ENCODE measurements around the gene ANKS4B. TPM values are rescaled to one million over a fixed set of nuclear protein-coding genes. Genes with fewer than 3 reads are reported as not detected.

Gene ANKS4B
- total and polyA plus RNA-seq, 2 of the 8 experiments (the other 6 are each of a cell fraction or from before 2014, with no cell fraction given), result 0.06 to 0.15 TPM

DNA sequence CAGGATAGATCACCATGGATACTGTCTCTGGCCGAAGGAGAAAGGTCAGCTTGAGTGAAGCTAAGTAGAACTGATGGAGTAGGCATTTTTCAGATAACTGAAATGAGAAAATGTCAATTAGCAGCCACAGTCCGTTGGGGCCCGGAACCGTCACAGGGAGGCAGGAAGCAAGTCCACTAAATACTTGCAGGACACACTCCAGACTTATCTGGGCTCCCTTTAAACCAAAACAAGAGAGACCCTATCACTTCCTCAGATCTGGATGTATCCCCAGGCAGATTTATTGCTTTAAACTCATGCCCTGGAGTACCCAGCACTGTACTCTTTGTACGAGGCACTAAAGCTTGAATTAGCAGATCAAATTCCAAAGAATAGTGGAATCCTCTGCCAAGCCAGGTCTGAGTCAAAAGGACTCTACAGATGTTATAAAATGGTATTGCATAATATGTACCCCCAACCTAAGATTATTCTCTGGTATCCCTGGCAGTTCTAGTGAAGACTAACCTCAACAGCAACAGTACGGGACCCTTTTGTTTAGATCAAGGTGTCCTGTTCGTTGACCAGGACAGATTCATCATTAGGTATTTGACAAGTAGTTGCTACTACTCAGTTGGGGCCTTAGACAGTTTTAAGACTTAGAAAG, 30.2 kb upstream of the ANKS4B start:
- no peak overlapping the region for H2BK20ac ChIP-seq (ENCODE audit: low read length)
- H3K56ac ChIP-seq (replicated peaks; ENCODE audit: insufficient read length, low read depth, low read length), result no peak overlapping the region
- H3K9me3 ChIP-seq (ENCODE audit: insufficient read depth in 2 of 2, low read depth in 1 of 2, low read length in 1 of 2), result no peaks in the 10 kb centered on the region
- H3K4ac ChIP-seq (replicated peaks; ENCODE audit: insufficient read length, low read depth, low read length), result no peak overlapping the region
- no peak overlapping the region for H3K9ac ChIP-seq (replicated peaks in 1 of 4; ENCODE audit: extremely low read depth in 1 of 4, low read depth in 3 of 4, low read length in 3 of 4)
- H3K79me2 ChIP-seq (ENCODE audit: control insufficient read depth in 1 of 2, insufficient read depth in 2 of 2, low read length in 2 of 2), result no peaks in the 10 kb centered on the region
- no peaks in the 10 kb centered on the region for H3K4me1 ChIP-seq (replicated peaks in 1 of 4; ENCODE audit: control insufficient read depth in 3 of 4, insufficient read depth in 4 of 4, low read length in 3 of 4)
- no peak overlapping the region for H2AFZ ChIP-seq (ENCODE audit: low read length)
- no peak overlapping the region for H3K23ac ChIP-seq (ENCODE audit: insufficient read length)
- no peaks in the 10 kb centered on the region for H3K27me3 ChIP-seq (replicated peaks in 1 of 4; ENCODE audit: control insufficient read depth in 3 of 4, extremely low read depth in 1 of 4, insufficient read depth in 3 of 4, low read length in 3 of 4)
- no peak overlapping the region for H3K4me2 ChIP-seq (ENCODE audit: insufficient read depth in 1 of 2, low read depth in 2 of 2, low read length in 2 of 2)
- no peak overlapping the region for H3K27ac ChIP-seq (ENCODE audit: low read depth, low read length)
- no peaks in the 10 kb centered on the region for H3K36me3 ChIP-seq (ENCODE audit: control insufficient read depth in 2 of 4, insufficient read depth in 4 of 4, low read length in 3 of 4)
- no peak overlapping the region for H3K18ac ChIP-seq (ENCODE audit: extremely low read depth, low read length)
- no peak overlapping the region for H3K14ac ChIP-seq (ENCODE audit: insufficient read length)
- no peaks in the 10 kb centered on the region for H3K23me2 ChIP-seq (ENCODE audit: low read depth, low read length)
- no peak overlapping the region for H2BK15ac ChIP-seq (ENCODE audit: low read length)
- H4K5ac ChIP-seq (ENCODE audit: insufficient read length, low read depth, low read length), result no peak overlapping the region
- ChIA-PET CTCF (ENCODE audit: partially characterized antibody) (interaction anchor here (0.8 to 3.7 kb wide), 4 partner anchors 14 to 94 kb away, joined by 3 to 23 read pairs (median 5); partner anchors contain the start of gene CRYM), POLR2A (ENCODE audit: partially characterized antibody) (no interaction called here)
- H4K91ac ChIP-seq (replicated peaks; ENCODE audit: insufficient read length, low read length), result no peak overlapping the region
- FAIRE-seq (no peak), DNase-seq (ENCODE audit: low read depth in 1 of 2, low spot score in 2 of 2) (no peak)
- no peak overlapping the region for H2BK120ac ChIP-seq (replicated peaks; ENCODE audit: low read depth, low read length)
- H2BK5ac ChIP-seq (ENCODE audit: low read depth, low read length), result no peak overlapping the region
- no peaks in the 10 kb centered on the region for H3K79me1 ChIP-seq (ENCODE audit: low read depth, low read length)
- no peak overlapping the region for H2AK5ac ChIP-seq (ENCODE audit: low read depth, low read length)
- no peak overlapping the region for H2BK12ac ChIP-seq (ENCODE audit: low read depth, low read length)
- WGBS, 2 experiments (ENCODE audit: extremely low coverage in 1 of 2, insufficient coverage in 1 of 2, insufficient read length in 1 of 2, insufficient replicate concordance in 2 of 2, low coverage in 1 of 2, low lambda C conversion rate in 2 of 2, missing lambda C conversion rate in 1 of 2), result 93% methylated on average over 7 of the region's 7 CpGs; no CpG with 5 or more reads in 1 of the 2 experiments
- H3K4me3 ChIP-seq (ENCODE audit: extremely low read depth in 1 of 4, insufficient read depth in 2 of 4, low read depth in 3 of 4, low read length in 4 of 4), result no peak overlapping the region
- H4K8ac ChIP-seq (ENCODE audit: extremely low read depth, insufficient read depth, low read length), result no peak overlapping the region
- no peaks in the 10 kb centered on the region for H4K20me1 ChIP-seq (replicated peaks in 1 of 2; ENCODE audit: control insufficient read depth in 1 of 2, insufficient read depth in 2 of 2, low read length in 2 of 2)
- TF ChIP-seq RBBP5 (IDR thresholded peaks at IDR 0.05; ENCODE audit: borderline replicate concordance, low read depth, low read length) (no peak), TBP (IDR thresholded peaks at IDR 0.05; ENCODE audit: low read depth, low read length) (no peak), POLR2A (IDR thresholded peaks at IDR 0.05; ENCODE audit: control extremely low read depth in 1 of 2, low read depth in 2 of 2, low read length in 2 of 2) (no peak), RFX5 (IDR thresholded peaks at IDR 0.05; ENCODE audit: borderline replicate concordance, low read depth, low read length) (no peak), SUZ12 (IDR thresholded peaks at IDR 0.05; ENCODE audit: low read length) (no peak), ASH2L (IDR thresholded peaks at IDR 0.05; ENCODE audit: low read length) (no peak), CEBPB (IDR thresholded peaks at IDR 0.05; ENCODE audit: low read depth, low read length) (no peak), YY1 (IDR thresholded peaks at IDR 0.05; ENCODE audit: low read depth, low read length) (no peak), GABPA (IDR thresholded peaks at IDR 0.05; ENCODE audit: borderline replicate concordance, insufficient read depth, low read length) (no peak), CBX8 (IDR thresholded peaks at IDR 0.05; ENCODE audit: borderline replicate concordance, low read depth, low read length) (no peak), RAD21 (IDR thresholded peaks at IDR 0.05 in 1 of 2, conservative IDR thresholded peaks at IDR 0.05 in 1 of 2; ENCODE audit: low read depth in 2 of 2, low read length in 2 of 2) (no peak), SIRT6 (IDR thresholded peaks at IDR 0.05; ENCODE audit: low read length) (no peak), EZH2 (IDR thresholded peaks at IDR 0.05; ENCODE audit: low read depth, low read length, severe bottlenecking) (no peak), JUND (IDR thresholded peaks at IDR 0.05; ENCODE audit: low read length) (no peak), SP2 (IDR thresholded peaks at IDR 0.05; ENCODE audit: low read length) (no peak)

Data from H1 (cell line).